GM12892 (cell line): ENCODE data around the gene KANSL1L.

ENCODE experiments used
- POLR2A ChIP-seq: IDR thresholded peaks from 2 replicates; pipeline ENCODE4 v1.6.1; 2011; ENCODE audit warnings: low read depth, low read length, control low read depth
- POLR2AphosphoS5 ChIP-seq: IDR thresholded peaks from 2 replicates; pipeline ENCODE4 v1.6.1; 2011; ENCODE audit warnings: low read depth, low read length, control low read depth
- TAF1 ChIP-seq: IDR thresholded peaks from 2 replicates; pipeline ENCODE4 v1.6.1; 2011; ENCODE audit warnings: low read depth, mild to moderate bottlenecking, control low read depth, low read length, borderline replicate concordance

GRCh38 chr2:210028178-210028577 lies 143.0 kb downstream of the KANSL1L start:
- TF ChIP-seq POLR2A = no peak
- TF ChIP-seq POLR2AphosphoS5 = 0 out of 2 replicates have a peak, but pooled peaks have one; percentile 28
- no peak for TF ChIP-seq TAF1
